HepG2 (cell line): ENCODE results near the gene TMC4. TPM values are rescaled to one million over a fixed set of nuclear protein-coding genes. Genes with fewer than 3 reads are reported as not detected.

Experiments used
- ARNTL ChIP-seq: sonication (generic); formaldehyde crosslinking; IDR thresholded peaks from 2 replicates; pipeline ENCODE4 v1.4.0; 2020; ENCODE audit warnings: mild to moderate bottlenecking, missing genetic modification reagents
- GLMP ChIP-seq: sonication (generic); formaldehyde crosslinking; IDR thresholded peaks from 2 replicates; pipeline ENCODE4 v1.9.0; 2021; ENCODE audit warnings: missing genetic modification reagents, mild to moderate bottlenecking, borderline replicate concordance
- HNRNPK ChIP-seq: fragments of 200-400 bp; formaldehyde crosslinking; IDR thresholded peaks from 2 replicates; pipeline ENCODE4 v1.6.1; 2018; ENCODE audit warnings: low read length, low read depth, moderate library complexity, mild to moderate bottlenecking; ENCODE audit not compliant: poor library complexity, severe bottlenecking
- MIER2 ChIP-seq: IDR thresholded peaks from 2 replicates; pipeline ENCODE4 v1.6.1; 2016; ENCODE audit warnings: missing biosample characterization, missing genetic modification reagents
- MXD4 ChIP-seq: IDR thresholded peaks from 2 replicates; pipeline ENCODE4 v1.6.1; 2016; ENCODE audit warnings: mild to moderate bottlenecking, missing biosample characterization, missing genetic modification reagents
- RBFOX2 ChIP-seq: fragments of 200-400 bp; formaldehyde crosslinking; IDR thresholded peaks from 2 replicates; pipeline ENCODE4 v1.6.1; 2017; ENCODE audit warnings: low read depth, mild to moderate bottlenecking, low read length
- RFXAP ChIP-seq: sonication (generic); formaldehyde crosslinking; IDR thresholded peaks from 2 replicates; pipeline ENCODE4 v1.4.0; 2020; ENCODE audit warnings: missing genetic modification reagents, borderline replicate concordance
- ZBTB46 ChIP-seq: sonication (generic); formaldehyde crosslinking; IDR thresholded peaks from 2 replicates; pipeline ENCODE4 v1.4.0; 2020; ENCODE audit warnings: mild to moderate bottlenecking, missing genetic modification reagents, borderline replicate concordance
- ZNF530 ChIP-seq: sonication (generic); formaldehyde crosslinking; IDR thresholded peaks from 2 replicates; pipeline ENCODE4 v1.5.0; 2020; ENCODE audit warnings: low read depth, mild to moderate bottlenecking, missing genetic modification reagents
- ZZZ3 ChIP-seq: sonication (generic); formaldehyde crosslinking; IDR thresholded peaks from 2 replicates; pipeline ENCODE4 v1.4.0; 2020; ENCODE audit warnings: missing genetic modification reagents, mild to moderate bottlenecking, borderline replicate concordance
- polyA plus RNA-seq, 8 experiments: library from polyadenylated mRNA; depleted of rRNA in 3 of 8; stranded (reverse) in 7 of 8; unstranded in 1 of 8; fragments of >200 nt; fragmentation: Illumina TruSeq in 4 of 8; extraction: Trizol in 4 of 8; gene quantifications; 2 replicates each; pipeline versions ENCODE4 v1.2.1 to v1.2.3, GENCODE V29; 2011 to 2016; ENCODE audit warnings: low read depth in 4 of 8, missing spikeins in 1 of 8, mixed read lengths in 1 of 8; ENCODE audit not compliant: insufficient read depth in 1 of 8
- total RNA-seq, 5 experiments: library from RNA; depleted of rRNA; stranded (reverse); fragments of >200 nt; fragmentation: Illumina TruSeq; extraction: Trizol; gene quantifications; 2 replicates each; pipeline ENCODE4 v1.2.3, GENCODE V29; 2016; ENCODE audit warnings: low read depth in 1 of 5
- TF ChIP-seq, protein P1 (sequence below): sonication (generic); formaldehyde crosslinking; IDR thresholded peaks from 2 replicates; pipeline ENCODE4 v1.5.0; 2020; ENCODE audit warnings: mild to moderate bottlenecking, missing genetic modification reagents, borderline replicate concordance
- TF ChIP-seq, protein P2 (sequence below): sonication (generic); formaldehyde crosslinking; IDR thresholded peaks from 2 replicates; pipeline ENCODE4; 2020; ENCODE audit warnings: missing genetic modification reagents, mild to moderate bottlenecking, borderline replicate concordance
- TF ChIP-seq, protein P3 (sequence below): sonication (generic); formaldehyde crosslinking; IDR thresholded peaks from 2 replicates; pipeline ENCODE4 v1.4.0; 2020; ENCODE audit warnings: missing genetic modification reagents, mild to moderate bottlenecking, borderline replicate concordance

The TMC4 gene
- total and polyA plus RNA-seq, 2 of the 13 experiments (the other 11 are each of a cell fraction or from before 2014, with no cell fraction given), result 0.13 to 0.24 TPM

DNA sequence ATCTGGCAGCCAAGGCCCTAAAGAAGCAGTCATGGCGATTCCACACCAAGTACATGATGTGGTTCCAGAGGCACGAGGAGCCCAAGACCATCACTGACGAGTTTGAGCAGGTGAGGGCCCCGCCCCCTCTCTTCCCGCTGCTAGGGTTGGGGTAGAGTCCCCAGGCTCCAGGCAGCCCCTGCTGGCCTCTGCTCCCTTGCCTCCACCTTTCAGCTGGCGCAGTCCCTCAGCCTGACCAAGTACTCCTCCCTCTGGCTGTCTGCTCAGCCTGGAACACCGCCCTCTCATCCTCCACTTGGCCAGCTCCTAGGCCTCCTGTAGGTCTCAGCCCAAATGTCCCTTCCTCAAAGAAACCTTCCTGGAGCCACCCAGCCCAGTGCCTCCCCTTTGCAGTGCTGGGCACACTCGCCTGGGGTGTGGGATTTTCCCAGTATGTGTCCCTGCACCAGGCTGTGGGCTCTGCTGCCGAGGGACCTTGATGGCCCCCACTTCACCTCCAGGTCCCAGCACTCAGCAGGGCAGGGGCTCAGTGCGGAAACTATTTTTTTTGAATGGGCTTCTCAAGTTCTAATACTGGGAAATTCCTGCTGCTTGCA is 19.1 kb downstream of the TMC4 start (continued):
- TF ChIP-seq HNRNPK, result no peak
- TF ChIP-seq RFXAP, result no peak
- no peak for TF ChIP-seq GLMP
- no peak for TF ChIP-seq ZBTB46
- TF ChIP-seq, protein P1, sequence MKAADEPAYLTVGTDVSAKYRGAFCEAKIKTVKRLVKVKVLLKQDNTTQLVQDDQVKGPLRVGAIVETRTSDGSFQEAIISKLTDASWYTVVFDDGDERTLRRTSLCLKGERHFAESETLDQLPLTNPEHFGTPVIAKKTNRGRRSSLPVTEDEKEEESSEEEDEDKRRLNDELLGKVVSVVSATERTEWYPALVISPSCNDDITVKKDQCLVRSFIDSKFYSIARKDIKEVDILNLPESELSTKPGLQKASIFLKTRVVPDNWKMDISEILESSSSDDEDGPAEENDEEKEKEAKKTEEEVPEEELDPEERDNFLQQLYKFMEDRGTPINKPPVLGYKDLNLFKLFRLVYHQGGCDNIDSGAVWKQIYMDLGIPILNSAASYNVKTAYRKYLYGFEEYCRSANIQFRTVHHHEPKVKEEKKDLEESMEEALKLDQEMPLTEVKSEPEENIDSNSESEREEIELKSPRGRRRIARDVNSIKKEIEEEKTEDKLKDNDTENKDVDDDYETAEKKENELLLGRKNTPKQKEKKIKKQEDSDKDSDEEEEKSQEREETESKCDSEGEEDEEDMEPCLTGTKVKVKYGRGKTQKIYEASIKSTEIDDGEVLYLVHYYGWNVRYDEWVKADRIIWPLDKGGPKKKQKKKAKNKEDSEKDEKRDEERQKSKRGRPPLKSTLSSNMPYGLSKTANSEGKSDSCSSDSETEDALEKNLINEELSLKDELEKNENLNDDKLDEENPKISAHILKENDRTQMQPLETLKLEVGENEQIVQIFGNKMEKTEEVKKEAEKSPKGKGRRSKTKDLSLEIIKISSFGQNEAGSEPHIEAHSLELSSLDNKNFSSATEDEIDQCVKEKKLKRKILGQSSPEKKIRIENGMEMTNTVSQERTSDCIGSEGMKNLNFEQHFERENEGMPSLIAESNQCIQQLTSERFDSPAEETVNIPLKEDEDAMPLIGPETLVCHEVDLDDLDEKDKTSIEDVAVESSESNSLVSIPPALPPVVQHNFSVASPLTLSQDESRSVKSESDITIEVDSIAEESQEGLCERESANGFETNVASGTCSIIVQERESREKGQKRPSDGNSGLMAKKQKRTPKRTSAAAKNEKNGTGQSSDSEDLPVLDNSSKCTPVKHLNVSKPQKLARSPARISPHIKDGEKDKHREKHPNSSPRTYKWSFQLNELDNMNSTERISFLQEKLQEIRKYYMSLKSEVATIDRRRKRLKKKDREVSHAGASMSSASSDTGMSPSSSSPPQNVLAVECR (CRISPR knock-in tag), result no peak
- TF ChIP-seq RBFOX2, result 0 out of 2 replicates have a peak, but pooled peaks have one; percentile 24
- TF ChIP-seq, protein P2, sequence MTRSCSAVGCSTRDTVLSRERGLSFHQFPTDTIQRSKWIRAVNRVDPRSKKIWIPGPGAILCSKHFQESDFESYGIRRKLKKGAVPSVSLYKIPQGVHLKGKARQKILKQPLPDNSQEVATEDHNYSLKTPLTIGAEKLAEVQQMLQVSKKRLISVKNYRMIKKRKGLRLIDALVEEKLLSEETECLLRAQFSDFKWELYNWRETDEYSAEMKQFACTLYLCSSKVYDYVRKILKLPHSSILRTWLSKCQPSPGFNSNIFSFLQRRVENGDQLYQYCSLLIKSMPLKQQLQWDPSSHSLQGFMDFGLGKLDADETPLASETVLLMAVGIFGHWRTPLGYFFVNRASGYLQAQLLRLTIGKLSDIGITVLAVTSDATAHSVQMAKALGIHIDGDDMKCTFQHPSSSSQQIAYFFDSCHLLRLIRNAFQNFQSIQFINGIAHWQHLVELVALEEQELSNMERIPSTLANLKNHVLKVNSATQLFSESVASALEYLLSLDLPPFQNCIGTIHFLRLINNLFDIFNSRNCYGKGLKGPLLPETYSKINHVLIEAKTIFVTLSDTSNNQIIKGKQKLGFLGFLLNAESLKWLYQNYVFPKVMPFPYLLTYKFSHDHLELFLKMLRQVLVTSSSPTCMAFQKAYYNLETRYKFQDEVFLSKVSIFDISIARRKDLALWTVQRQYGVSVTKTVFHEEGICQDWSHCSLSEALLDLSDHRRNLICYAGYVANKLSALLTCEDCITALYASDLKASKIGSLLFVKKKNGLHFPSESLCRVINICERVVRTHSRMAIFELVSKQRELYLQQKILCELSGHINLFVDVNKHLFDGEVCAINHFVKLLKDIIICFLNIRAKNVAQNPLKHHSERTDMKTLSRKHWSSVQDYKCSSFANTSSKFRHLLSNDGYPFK (CRISPR knock-in tag), result no peak
- no peak for TF ChIP-seq MIER2 (CRISPR knock-in tag)
- TF ChIP-seq ARNTL (CRISPR knock-in tag), result no peak
- no peak for TF ChIP-seq MXD4 (CRISPR knock-in tag)
- TF ChIP-seq, protein P3, sequence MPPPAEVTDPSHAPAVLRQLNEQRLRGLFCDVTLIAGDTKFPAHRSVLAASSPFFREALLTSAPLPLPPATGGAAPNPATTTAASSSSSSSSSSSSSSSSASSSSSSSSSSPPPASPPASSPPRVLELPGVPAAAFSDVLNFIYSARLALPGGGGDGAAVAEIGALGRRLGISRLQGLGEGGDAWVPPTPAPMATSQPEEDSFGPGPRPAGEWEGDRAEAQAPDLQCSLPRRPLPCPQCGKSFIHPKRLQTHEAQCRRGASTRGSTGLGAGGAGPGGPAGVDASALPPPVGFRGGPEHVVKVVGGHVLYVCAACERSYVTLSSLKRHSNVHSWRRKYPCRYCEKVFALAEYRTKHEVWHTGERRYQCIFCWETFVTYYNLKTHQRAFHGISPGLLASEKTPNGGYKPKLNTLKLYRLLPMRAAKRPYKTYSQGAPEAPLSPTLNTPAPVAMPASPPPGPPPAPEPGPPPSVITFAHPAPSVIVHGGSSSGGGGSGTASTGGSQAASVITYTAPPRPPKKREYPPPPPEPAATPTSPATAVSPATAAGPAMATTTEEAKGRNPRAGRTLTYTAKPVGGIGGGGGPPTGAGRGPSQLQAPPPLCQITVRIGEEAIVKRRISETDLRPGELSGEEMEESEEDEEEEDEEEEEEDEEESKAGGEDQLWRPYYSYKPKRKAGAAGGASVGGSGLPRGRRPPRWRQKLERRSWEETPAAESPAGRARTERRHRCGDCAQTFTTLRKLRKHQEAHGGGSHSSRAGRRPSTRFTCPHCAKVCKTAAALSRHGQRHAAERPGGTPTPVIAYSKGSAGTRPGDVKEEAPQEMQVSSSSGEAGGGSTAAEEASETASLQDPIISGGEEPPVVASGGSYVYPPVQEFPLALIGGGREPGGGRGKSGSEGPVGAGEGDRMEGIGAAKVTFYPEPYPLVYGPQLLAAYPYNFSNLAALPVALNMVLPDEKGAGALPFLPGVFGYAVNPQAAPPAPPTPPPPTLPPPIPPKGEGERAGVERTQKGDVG (CRISPR knock-in tag), result no peak
- TF ChIP-seq ZNF530, result no peak
- TF ChIP-seq ZZZ3 (CRISPR knock-in tag), result no peak
